HepG2 (cell line): Measurements from ENCODE around the gene LIME1. TPM values are rescaled to one million over a fixed set of nuclear protein-coding genes. Genes with fewer than 3 reads are reported as not detected.
A peak's percentile ranks its signal among the peaks of the same experiment; 100 is the strongest.

Source experiments
- CAMTA2 ChIP-seq: sonication (generic); formaldehyde crosslinking; IDR thresholded peaks from 2 replicates; pipeline ENCODE4 v1.4.0; 2020; ENCODE audit warnings: mild to moderate bottlenecking, missing genetic modification reagents, borderline replicate concordance
- GATAD2A ChIP-seq: IDR thresholded peaks from 2 replicates; pipeline ENCODE4 v1.6.1; 2016
- IRF9 ChIP-seq: sonication (generic); formaldehyde crosslinking; IDR thresholded peaks from 2 replicates; pipeline ENCODE4 v1.8.0; 2022; ENCODE audit warnings: missing genetic modification reagents, mild to moderate bottlenecking, borderline replicate concordance
- NR0B2 ChIP-seq: sonication (generic); formaldehyde crosslinking; IDR thresholded peaks from 2 replicates; pipeline ENCODE4 v1.4.0; 2020; ENCODE audit warnings: mild to moderate bottlenecking, missing genetic modification reagents
- RORA ChIP-seq: sonication (generic); formaldehyde crosslinking; IDR thresholded peaks from 2 replicates; pipeline ENCODE4 v1.5.0; 2020; ENCODE audit warnings: mild to moderate bottlenecking, missing genetic modification reagents, moderate library complexity
- SOX13 ChIP-seq, 3 experiments: fragments of 450-650 bp in 1 of 3; sonication (generic) in 1 of 3; formaldehyde crosslinking in 1 of 3; IDR thresholded peaks in 2 of 3; conservative IDR thresholded peaks in 1 of 3; 2 replicates each; pipeline versions ENCODE4 v1.5.0 to v1.6.1; 2016 to 2020; ENCODE audit warnings: antibody characterized with exemption in 1 of 3, mild to moderate bottlenecking in 1 of 3, missing compliant biosample characterization in 1 of 3, missing genetic modification reagents in 1 of 3, moderate library complexity in 1 of 3
- SSRP1 ChIP-seq: IDR thresholded peaks from 2 replicates; pipeline ENCODE4 v1.6.1; 2016; ENCODE audit warnings: control low read depth
- WIZ ChIP-seq: sonication (generic); formaldehyde crosslinking; IDR thresholded peaks from 2 replicates; pipeline ENCODE4 v1.5.1; 2020; ENCODE audit warnings: mild to moderate bottlenecking, missing genetic modification reagents
- ZBTB2 ChIP-seq: sonication (generic); formaldehyde crosslinking; IDR thresholded peaks from 2 replicates; pipeline ENCODE4 v1.8.0; 2022; ENCODE audit warnings: low read depth, missing genetic modification reagents
- ZBTB40 ChIP-seq, 2 experiments: fragments of 450-650 bp in 1 of 2; sonication (generic) in 1 of 2; formaldehyde crosslinking in 1 of 2; IDR thresholded peaks; 2 replicates each; pipeline versions ENCODE4 v1.6.1 to v1.8.0; 2016 to 2022; ENCODE audit warnings: antibody characterized with exemption in 1 of 2, mild to moderate bottlenecking in 1 of 2, missing genetic modification reagents in 1 of 2
- ZGPAT ChIP-seq: IDR thresholded peaks from 2 replicates; pipeline ENCODE4 v1.6.1; 2016; ENCODE audit warnings: mild to moderate bottlenecking
- ZNF12 ChIP-seq: sonication (generic); formaldehyde crosslinking; IDR thresholded peaks from 2 replicates; pipeline ENCODE4 v1.5.0; 2020; ENCODE audit warnings: missing genetic modification reagents
- ZNF17 ChIP-seq: sonication (generic); formaldehyde crosslinking; IDR thresholded peaks from 2 replicates; pipeline ENCODE4 v1.5.0; 2020; ENCODE audit warnings: mild to moderate bottlenecking, missing genetic modification reagents
- ZSCAN29 ChIP-seq: sonication (generic); formaldehyde crosslinking; conservative IDR thresholded peaks from 2 replicates; pipeline ENCODE4 v1.4.0; 2020; ENCODE audit warnings: mild to moderate bottlenecking, missing genetic modification reagents
- polyA plus RNA-seq, 8 experiments: library from polyadenylated mRNA; depleted of rRNA in 3 of 8; stranded (reverse) in 7 of 8; unstranded in 1 of 8; fragments of >200 nt; fragmentation: Illumina TruSeq in 4 of 8; extraction: Trizol in 4 of 8; gene quantifications; 2 replicates each; pipeline versions ENCODE4 v1.2.1 to v1.2.3, GENCODE V29; 2011 to 2016; ENCODE audit warnings: low read depth in 4 of 8, missing spikeins in 1 of 8, mixed read lengths in 1 of 8; ENCODE audit not compliant: insufficient read depth in 1 of 8
- total RNA-seq, 5 experiments: library from RNA; depleted of rRNA; stranded (reverse); fragments of >200 nt; fragmentation: Illumina TruSeq; extraction: Trizol; gene quantifications; 2 replicates each; pipeline ENCODE4 v1.2.3, GENCODE V29; 2016; ENCODE audit warnings: low read depth in 1 of 5

Gene LIME1
- total and polyA plus RNA-seq, 2 of the 13 experiments (the other 11 are each of a cell fraction or from before 2014, with no cell fraction given), result 13.0 to 61.5 TPM

GRCh38 chr20:63765082-63765873 lies 28.8 kb downstream of the LIME1 start (continued):
- TF ChIP-seq ZBTB40 (IDR thresholded peaks at IDR 0.05) (no peak), ZBTB40 (CRISPR knock-in tag; IDR thresholded peaks at IDR 0.05) (no peak; the same call in 1 of the 2 replicates), ZNF12 (CRISPR knock-in tag) (peak; percentile 27; the same call in 1 of the 2 replicates), ZNF17 (CRISPR knock-in tag) (no peak), SOX13 (IDR thresholded peaks at IDR 0.05) (no peak), SOX13 (CRISPR knock-in tag; conservative IDR thresholded peaks at IDR 0.05 in 1 of 2, IDR thresholded peaks at IDR 0.05 in 1 of 2) (peak in 1 of 2 experiments; percentile 27; a peak in 1 of 4 replicates), ZBTB2 (CRISPR knock-in tag) (no peak), WIZ (no peak), IRF9 (CRISPR knock-in tag) (0 out of 2 replicates have a peak, but pooled peaks have one; percentile 47), ZGPAT (CRISPR knock-in tag) (peak; percentile 38; the same call in 1 of the 2 replicates), ZSCAN29 (no peak), GATAD2A (CRISPR knock-in tag) (peak; percentile 50; the same call in 1 of the 2 replicates), CAMTA2 (no peak), SSRP1 (CRISPR knock-in tag) (no peak), NR0B2 (CRISPR knock-in tag) (no peak), RORA (CRISPR knock-in tag) (no peak)
